HG03097 (cell line): ENCODE data around the gene MYO1G.
"Not testable (repeated sequence)": the region's sequence is repeated elsewhere in the genome, so short reads cannot be mapped to it uniquely, and the experiment has no call there.

Experiments used
- ATAC-seq: cut with Tn5 transposase; IDR thresholded peaks from one replicate; pipeline ENCODE4 v1.9.1; 2021; ENCODE audit not compliant: unreplicated experiment, low FRiP score

The MYO1G gene

GRCh38 chr7:44999245-45000092 is 20.7 kb upstream of the MYO1G start:
- ATAC-seq = peak; percentile 69

DNA sequence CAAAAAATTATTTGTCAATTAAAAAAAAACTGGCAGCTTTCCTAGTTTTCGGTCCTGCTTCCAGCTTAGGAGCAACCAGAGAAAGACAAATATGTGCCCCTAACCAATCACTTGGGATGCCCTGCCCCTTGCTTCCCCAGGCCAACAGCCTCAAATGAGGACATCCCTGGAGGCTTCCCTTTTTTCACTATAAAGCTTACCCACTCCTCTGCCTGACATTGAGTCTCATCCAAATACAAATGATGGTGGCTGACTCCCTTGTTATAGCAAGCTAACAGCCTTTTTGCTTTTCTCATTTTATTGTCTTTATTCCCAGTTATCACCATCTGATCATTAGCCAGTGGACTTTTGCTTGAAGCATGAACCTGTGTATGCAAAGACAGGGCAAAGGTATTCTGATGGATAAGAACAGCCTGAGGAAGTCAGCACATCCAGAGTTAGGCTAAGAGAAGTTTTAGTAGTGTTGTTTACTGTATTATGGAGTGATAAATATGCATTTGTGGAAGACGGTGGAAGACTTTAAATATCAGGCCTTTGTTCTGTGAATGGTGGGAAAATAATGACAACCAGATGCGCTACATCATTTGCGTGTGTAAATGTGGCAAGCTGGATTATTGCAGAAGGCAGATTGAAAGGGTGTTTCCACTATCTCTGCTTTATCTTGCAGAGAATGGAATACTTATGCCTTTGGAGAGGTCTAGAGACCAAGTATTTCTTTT is 19.5 kb upstream of the MYO1G start:
- no peak for ATAC-seq

GRCh38 chr7:44995555-44996493 is 17.0 kb upstream of the MYO1G start:
- no peak for ATAC-seq

DNA sequence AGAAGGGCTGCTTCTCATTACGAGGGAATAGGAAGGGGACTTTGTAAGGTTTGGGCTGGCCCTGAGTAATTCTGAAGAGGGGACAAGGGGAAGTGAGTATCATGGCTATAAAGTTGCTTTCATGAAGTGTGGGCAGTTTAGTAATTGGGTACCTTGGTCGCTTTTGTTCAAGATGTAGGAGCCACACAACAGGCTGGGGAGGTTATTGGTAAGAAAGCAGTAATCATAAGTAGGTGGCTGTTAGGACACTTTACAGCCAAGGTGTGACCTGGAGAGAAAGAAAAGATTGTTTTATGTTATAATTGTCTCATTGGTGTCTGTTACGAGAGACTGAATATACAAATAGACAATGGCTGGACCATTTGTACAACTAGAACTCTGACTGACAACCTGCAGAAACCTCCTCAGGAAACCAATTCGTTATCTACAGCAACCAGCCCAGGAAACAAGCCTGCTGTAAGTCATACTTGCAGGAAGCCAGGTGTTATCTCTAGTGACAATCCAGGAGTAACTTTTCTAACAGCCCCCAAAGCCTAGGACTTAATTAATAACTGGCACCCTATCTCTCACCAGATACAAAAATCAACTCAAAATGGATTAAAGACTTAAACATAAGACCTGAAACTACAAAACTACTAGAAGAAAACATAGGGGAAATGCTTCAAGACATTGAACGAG is 16.2 kb upstream of the MYO1G start:
- no peak for ATAC-seq

GRCh38 chr7:44992004-44992795 is 13.4 kb upstream of the MYO1G start:
- not testable (repeated sequence) for ATAC-seq

GRCh38 chr7:44990109-44991023 is 11.6 kb upstream of the MYO1G start:
- no peak for ATAC-seq

DNA sequence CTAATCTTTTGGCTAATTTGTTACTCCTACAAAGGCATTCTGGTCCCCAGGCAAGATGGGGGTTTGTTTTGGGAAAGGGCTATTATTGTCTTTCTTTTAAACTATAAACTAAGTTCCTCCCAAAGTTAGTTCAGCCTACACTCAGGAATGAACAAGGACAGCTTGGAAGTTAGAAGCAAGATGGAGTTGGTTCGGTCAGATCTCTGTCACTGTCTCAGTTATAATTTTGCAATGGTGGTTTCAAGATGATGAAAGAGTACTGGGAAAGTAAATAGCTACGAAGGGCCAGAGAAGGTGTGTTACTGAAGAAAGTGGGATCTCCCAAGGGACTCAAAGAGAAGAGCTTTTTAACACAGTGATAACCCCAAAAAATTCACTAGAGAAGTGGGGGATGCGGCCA is 10.3 kb upstream of the MYO1G start:
- ATAC-seq = no peak

- no peak for ATAC-seq
These were observed 9.9 kb upstream of the MYO1G start for GRCh38 chr7:44988701-44989100.

DNA sequence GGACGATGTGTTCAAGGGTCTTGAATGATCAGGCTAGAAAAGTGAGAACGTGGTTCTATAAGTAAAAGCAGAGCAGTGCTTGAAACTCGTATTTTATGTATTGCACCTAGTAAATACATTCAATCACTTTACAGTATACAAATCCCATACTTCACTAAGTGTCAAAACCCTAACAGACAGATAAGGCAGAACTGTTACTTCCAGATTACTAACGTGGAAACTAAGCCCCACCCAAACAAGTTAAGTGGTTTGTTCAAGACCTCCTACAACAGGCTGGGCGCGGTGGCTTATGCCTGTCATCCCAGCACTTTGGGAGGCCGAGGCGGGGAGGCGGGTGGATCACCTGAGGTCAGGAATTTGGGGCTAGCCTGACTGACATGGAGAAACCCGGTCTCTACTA is 9.2 kb upstream of the MYO1G start:
- ATAC-seq = no peak

DNA sequence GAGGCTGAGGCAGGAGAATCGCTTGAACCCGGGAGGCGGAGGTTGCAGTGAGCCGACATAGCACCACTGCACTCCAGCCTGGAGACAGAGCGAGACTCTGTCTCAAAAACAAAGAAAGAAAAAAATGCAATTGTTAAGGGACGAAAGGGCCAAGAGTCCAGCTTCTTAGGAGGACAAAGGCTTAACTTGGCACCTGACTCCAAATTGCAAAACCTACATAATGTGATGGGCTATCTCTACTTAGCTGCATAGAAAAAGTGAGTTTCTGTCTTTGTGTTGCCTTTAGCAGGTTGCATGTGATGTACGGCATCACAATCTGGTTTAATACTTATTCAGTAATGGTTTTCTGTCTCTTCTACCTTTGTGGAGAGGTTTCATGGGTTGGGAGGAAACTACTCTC is 8.6 kb upstream of the MYO1G start:
- ATAC-seq = no peak

DNA sequence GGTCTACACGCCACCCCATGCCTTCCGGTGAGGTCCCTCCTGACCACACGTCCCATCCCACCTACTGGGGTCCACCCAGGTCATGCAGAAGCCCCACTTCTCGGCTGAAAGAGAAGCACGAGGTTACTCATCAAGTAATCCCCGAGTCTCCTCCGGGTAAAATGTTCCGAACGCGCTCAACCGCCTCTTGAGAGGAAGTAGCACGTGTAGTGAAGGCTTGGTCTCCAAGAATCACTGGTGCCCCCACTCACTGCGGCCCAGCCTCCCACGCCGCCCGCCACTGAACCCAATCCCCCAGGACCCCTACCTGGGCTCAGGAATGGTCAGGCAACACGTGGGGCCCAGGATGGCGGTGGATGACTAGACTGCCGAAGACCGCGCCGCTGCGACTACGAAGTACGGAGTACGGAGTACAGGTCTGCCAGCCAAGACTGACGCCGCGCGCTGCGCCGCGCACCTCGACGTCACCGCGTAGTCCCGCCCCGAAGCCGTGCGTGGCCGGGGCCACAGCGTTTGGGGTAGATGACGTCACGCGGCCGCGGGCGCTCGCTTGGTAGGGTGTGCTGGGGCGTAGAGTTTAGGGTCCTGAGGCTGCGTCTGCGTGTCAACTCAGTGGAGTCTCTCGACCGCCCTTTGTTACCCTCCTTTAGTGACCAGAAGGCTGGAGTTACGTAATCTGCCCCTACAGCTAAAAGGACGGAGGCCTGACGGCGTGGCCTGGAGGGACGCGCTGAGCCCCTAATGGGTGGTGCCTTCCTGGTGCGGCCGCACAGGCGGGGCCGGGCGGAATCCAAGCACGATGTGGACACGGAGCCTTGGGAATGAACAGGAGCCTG is 7.6 kb upstream of the MYO1G start:
- ATAC-seq = peak; percentile 90

DNA sequence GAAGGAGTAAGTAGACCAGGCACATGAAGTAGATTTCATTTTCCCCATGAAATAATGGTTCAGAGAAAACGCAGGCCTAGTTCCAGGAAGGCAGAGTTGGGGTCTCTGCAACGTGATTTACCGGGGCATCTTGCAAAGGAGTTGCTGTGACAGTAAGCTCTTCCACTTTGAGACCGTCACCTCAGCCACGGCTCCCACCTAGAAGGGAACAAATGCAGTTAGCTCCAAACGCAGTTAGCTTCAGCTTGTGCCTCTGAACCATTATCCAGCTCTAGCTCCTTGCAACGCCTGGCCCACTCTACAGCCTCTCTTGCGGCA is 7.0 kb upstream of the MYO1G start:
- no peak for ATAC-seq

- no peak for ATAC-seq
These were observed 6.3 kb upstream of the MYO1G start for GRCh38 chr7:44985033-44985695.

- no peak for ATAC-seq
These were observed 5.6 kb upstream of the MYO1G start for GRCh38 chr7:44984478-44984758.

DNA sequence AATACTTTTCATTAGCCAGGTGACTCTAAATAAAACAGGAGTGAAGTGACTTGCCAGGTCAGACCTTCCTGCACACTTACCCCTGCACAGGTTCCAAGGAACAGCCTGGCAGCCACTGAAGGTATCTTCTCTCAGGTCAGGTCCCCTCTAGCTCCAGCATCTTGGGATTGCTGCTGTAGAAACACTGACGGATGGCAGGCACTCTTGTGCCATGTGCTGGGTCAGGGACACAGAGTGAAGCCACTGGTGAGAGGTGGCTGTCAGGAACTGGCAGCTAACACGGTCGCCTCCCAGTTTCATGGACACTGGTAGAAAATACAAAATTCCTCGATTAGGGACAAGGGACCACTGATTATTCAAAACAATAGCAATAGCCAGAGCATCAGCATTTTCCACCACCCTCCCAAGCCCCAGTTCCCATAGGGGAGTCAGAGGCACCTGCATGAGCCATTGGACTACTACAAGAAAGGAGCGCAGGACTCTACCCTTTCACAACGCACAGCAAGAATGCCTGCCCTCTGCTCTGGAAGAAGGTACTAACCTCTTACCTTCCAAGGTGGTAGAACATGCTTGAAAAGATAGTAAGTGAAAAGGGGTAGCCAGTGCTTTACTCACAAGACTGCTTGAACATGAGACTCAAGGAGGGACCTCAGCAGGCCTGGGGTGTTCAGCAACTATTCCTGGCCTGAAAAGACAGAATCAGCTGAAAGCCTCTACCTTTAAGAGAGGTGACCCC is 5.1 kb upstream of the MYO1G start:
- ATAC-seq = no peak

GRCh38 chr7:44982970-44983369 is 4.2 kb upstream of the MYO1G start:
- ATAC-seq = no peak

DNA sequence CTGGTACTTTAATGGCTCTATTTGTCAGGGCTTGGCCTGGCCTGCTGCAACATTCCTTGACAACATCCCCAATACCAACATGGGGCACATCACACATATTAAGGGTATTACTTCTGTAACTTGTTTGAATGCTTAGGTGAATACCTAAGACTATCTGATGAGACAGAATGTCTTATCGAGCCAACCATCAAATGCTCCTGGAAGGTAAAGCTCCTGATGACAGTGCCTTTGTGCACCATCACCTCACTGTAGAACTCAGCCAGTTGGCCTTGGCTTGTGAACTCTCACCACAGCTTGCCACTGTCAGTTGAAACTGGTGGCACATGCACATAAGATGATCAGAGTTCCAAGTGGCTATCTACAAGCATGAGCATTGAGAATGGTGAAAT is 3.7 kb upstream of the MYO1G start:
- ATAC-seq = no peak
